AG09309 (cell line): Measurements from ENCODE around the gene MALRD1.

ENCODE experiments used
- DNase-seq: peaks from one replicate; pipeline ENCODE4 v3.0.0-alpha.2; 2010; ENCODE audit warnings: low read depth
- H3K4me3 ChIP-seq: 2 replicates; pipeline ENCODE4 v1.5.1; 2011; ENCODE audit warnings: mild to moderate bottlenecking, low read depth, low read length, moderate library complexity; ENCODE audit not compliant: control insufficient read depth
- TF ChIP-seq, protein P1 (sequence below): IDR thresholded peaks from 2 replicates; pipeline ENCODE4 v1.5.1; 2011; ENCODE audit warnings: mild to moderate bottlenecking, low read depth, low read length, inconsistent platforms; ENCODE audit not compliant: insufficient read depth, control insufficient read depth; ENCODE audit errors: missing control alignments

MALRD1 gene

GRCh38 chr10:19772972-19773371 is 724.4 kb downstream of the MALRD1 start:
- no peak for DNase-seq
- TF ChIP-seq, protein P1, sequence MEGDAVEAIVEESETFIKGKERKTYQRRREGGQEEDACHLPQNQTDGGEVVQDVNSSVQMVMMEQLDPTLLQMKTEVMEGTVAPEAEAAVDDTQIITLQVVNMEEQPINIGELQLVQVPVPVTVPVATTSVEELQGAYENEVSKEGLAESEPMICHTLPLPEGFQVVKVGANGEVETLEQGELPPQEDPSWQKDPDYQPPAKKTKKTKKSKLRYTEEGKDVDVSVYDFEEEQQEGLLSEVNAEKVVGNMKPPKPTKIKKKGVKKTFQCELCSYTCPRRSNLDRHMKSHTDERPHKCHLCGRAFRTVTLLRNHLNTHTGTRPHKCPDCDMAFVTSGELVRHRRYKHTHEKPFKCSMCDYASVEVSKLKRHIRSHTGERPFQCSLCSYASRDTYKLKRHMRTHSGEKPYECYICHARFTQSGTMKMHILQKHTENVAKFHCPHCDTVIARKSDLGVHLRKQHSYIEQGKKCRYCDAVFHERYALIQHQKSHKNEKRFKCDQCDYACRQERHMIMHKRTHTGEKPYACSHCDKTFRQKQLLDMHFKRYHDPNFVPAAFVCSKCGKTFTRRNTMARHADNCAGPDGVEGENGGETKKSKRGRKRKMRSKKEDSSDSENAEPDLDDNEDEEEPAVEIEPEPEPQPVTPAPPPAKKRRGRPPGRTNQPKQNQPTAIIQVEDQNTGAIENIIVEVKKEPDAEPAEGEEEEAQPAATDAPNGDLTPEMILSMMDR: no peak
- no peak overlapping the region for H3K4me3 ChIP-seq

DNA sequence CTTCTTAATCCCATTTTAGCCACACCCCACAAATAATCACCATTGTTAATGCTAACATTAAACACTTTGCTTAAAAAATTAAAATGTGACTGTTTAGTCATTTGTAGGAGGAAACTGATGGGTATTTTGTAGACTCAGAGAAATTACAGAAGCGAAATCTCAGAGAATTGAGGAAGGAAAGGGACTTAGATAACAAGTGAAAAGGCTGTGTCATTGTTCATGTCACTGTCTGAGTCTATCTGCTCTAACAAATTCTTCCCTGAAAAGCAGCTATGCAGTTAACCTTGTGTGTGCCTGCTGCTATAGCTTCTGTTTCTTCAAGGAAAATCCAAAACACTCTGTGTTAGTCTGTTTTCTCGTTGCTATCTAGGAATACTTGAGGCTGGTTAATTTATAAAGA is 726.7 kb downstream of the MALRD1 start:
- H3K4me3 ChIP-seq: no peak overlapping the region
- no peak for DNase-seq
- TF ChIP-seq, protein P1: no peak

- TF ChIP-seq, protein P1: no peak
- no peak overlapping the region for H3K4me3 ChIP-seq
- no peak for DNase-seq
Observed at GRCh38 chr10:19777806-19778205, 729.2 kb downstream of the MALRD1 start.

GRCh38 chr10:19778996-19779395 is 730.4 kb downstream of the MALRD1 start:
- DNase-seq: no peak

GRCh38 chr10:19782430-19783089 is 734.0 kb downstream of the MALRD1 start:
- TF ChIP-seq, protein P1: no peak
- H3K4me3 ChIP-seq: no peak overlapping the region
- no peak for DNase-seq

More at GRCh38 chr10:19778996-19779395, 730.4 kb downstream of the MALRD1 start:
- TF ChIP-seq, protein P1: no peak
- no peak overlapping the region for H3K4me3 ChIP-seq

- no peak overlapping the region for H3K4me3 ChIP-seq
- DNase-seq: no peak
- TF ChIP-seq, protein P1: no peak
Observed at GRCh38 chr10:19783721-19784120, 735.1 kb downstream of the MALRD1 start.
